ENCODE data around the gene IVNS1ABP. TPM values are rescaled to one million over a fixed set of nuclear protein-coding genes. Genes with fewer than 3 reads are reported as not detected.

IVNS1ABP gene
- total RNA-seq, result 100 to 1,000 TPM in 1 of 2 donors, 10 to 100 TPM in 1; 93.3 to 147 TPM

DNA sequence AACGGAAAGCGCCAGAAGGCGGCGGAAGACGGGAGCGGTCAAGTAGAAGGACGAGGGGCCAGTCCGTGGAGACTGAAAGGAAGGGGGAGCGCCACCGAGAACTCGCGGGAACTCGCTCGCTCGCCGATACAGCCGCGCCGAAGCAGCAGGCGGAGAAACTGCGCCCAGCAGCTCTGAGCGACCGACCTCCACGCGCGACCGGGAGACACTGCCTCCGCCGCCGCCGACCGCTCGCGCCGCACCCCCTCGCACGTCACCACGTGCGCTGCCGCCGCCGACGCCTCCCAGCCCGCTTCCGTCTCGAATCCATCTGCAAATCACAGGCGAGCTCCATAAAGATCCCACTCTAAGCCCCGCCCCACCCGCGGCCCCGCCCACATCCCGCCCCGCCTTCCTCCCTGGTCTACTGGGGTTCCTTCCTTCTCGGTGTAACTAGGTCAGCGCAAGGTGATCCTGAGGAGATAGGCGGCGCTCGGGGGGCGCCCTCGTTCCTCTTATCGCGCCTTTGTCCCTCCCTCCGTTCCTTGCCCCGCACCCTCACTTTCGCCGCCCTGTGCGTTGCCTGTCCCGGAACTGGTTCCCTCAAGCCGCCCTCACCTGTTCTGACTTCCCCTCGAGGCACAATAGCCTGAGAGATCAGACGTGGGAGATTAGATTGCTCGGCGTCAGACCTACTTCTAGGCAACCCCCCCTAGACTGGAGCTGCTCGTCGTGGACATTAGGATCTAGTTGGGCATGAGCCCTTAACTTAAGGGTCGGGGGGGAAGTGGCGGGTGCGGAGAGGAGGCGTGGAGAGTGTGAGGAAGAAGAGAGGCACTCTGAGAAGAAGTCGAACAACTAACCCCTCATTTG lies at the start of gene IVNS1ABP:
Gene IVNS1ABP (minus strand): TSS at position 210 of the 852 bp plus-strand sequence. CDS start 7,750 bp downstream, outside the sequence.

Small RNAs within 50 kb of the gene (small RNA-seq; reads per million reads assigned to genes)
- gene RF00019, result 0 reads per million in 2 donors

Other genes with a start within 250 kb of the IVNS1ABP start
- gene TRMT1L, start 160.3 kb downstream of the IVNS1ABP start, total RNA-seq, result 10 to 100 TPM; 18.9 to 28.6 TPM
- gene SWT1, start 160.1 kb downstream of the IVNS1ABP start, total RNA-seq, result 1 to 10 TPM; 4.0 to 6.9 TPM

All from melanocyte of skin (primary cell).